ENCODE results near the gene PSMB7. TPM values are rescaled to one million over a fixed set of nuclear protein-coding genes. Genes with fewer than 3 reads are reported as not detected.

PSMB7 gene
- total RNA-seq, 1 experiment from 2014 or later: 187 TPM

DNA sequence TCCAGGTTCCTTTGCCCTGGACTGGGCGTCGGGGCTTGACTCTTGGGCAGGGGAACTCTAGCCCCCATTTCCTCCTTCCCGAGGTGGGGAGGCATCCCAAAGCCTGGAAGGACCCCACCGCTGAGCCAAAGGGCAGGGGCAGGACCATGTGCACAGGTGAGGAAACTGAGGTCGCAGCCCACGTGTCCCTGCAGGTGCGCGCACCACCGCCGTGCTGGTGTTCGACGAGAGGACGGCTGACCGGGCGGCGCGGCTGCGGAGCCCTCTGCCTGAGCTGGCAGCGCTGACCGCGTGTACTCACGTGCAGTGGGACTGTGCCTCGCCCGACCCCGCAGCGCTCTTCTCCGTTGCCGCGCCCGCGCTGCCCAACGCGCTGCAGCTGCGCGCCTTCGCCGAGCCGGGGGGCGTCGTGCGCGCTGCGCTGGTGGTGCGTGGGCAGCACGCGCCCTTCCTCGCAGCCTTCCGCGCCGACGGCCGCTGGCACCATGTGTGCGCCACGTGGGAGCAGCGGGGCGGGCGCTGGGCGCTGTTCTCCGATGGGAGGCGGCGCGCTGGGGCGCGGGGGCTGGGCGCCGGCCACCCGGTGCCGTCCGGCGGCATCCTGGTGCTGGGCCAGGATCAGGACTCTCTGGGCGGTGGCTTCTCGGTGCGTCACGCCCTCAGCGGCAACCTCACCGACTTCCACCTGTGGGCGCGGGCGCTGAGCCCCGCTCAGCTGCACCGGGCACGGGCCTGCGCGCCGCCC is 37.8 kb upstream of the PSMB7 start (continued):
- TF ChIP-seq ZNF138 (CRISPR knock-in tag; conservative IDR thresholded peaks at IDR 0.05) (no peak), NFE2L1 (CRISPR knock-in tag; IDR thresholded peaks at IDR 0.05) (peak; percentile 72; the same call in 1 of the 2 replicates), ELF4 (CRISPR knock-in tag; IDR thresholded peaks at IDR 0.05; ENCODE audit: low read depth) (0 out of 2 replicates have a peak, but pooled peaks have one; percentile 84), TEAD4 (CRISPR knock-in tag; IDR thresholded peaks at IDR 0.05) (peak; percentile 70; the same call in 1 of the 2 replicates), KAT7 (CRISPR knock-in tag; IDR thresholded peaks at IDR 0.05; ENCODE audit: borderline replicate concordance) (peak; percentile 85; the same call in 1 of the 2 replicates), ETV6 (CRISPR knock-in tag; IDR thresholded peaks at IDR 0.05) (no peak), NR1H2 (CRISPR knock-in tag; IDR thresholded peaks at IDR 0.05) (no peak), NFYB (CRISPR knock-in tag; conservative IDR thresholded peaks at IDR 0.05; ENCODE audit: low read depth) (peak; percentile 50), JAZF1 (CRISPR knock-in tag; IDR thresholded peaks at IDR 0.05) (no peak), ZNF263 (CRISPR knock-in tag; IDR thresholded peaks at IDR 0.05; ENCODE audit: low read depth) (peak; percentile 48; the same call in 1 of the 2 replicates), EMX1 (CRISPR knock-in tag; IDR thresholded peaks at IDR 0.05) (no peak)
- TF ChIP-seq, protein P1, sequence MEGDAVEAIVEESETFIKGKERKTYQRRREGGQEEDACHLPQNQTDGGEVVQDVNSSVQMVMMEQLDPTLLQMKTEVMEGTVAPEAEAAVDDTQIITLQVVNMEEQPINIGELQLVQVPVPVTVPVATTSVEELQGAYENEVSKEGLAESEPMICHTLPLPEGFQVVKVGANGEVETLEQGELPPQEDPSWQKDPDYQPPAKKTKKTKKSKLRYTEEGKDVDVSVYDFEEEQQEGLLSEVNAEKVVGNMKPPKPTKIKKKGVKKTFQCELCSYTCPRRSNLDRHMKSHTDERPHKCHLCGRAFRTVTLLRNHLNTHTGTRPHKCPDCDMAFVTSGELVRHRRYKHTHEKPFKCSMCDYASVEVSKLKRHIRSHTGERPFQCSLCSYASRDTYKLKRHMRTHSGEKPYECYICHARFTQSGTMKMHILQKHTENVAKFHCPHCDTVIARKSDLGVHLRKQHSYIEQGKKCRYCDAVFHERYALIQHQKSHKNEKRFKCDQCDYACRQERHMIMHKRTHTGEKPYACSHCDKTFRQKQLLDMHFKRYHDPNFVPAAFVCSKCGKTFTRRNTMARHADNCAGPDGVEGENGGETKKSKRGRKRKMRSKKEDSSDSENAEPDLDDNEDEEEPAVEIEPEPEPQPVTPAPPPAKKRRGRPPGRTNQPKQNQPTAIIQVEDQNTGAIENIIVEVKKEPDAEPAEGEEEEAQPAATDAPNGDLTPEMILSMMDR (IDR thresholded peaks at IDR 0.05): no peak
- TF ChIP-seq, protein P2, sequence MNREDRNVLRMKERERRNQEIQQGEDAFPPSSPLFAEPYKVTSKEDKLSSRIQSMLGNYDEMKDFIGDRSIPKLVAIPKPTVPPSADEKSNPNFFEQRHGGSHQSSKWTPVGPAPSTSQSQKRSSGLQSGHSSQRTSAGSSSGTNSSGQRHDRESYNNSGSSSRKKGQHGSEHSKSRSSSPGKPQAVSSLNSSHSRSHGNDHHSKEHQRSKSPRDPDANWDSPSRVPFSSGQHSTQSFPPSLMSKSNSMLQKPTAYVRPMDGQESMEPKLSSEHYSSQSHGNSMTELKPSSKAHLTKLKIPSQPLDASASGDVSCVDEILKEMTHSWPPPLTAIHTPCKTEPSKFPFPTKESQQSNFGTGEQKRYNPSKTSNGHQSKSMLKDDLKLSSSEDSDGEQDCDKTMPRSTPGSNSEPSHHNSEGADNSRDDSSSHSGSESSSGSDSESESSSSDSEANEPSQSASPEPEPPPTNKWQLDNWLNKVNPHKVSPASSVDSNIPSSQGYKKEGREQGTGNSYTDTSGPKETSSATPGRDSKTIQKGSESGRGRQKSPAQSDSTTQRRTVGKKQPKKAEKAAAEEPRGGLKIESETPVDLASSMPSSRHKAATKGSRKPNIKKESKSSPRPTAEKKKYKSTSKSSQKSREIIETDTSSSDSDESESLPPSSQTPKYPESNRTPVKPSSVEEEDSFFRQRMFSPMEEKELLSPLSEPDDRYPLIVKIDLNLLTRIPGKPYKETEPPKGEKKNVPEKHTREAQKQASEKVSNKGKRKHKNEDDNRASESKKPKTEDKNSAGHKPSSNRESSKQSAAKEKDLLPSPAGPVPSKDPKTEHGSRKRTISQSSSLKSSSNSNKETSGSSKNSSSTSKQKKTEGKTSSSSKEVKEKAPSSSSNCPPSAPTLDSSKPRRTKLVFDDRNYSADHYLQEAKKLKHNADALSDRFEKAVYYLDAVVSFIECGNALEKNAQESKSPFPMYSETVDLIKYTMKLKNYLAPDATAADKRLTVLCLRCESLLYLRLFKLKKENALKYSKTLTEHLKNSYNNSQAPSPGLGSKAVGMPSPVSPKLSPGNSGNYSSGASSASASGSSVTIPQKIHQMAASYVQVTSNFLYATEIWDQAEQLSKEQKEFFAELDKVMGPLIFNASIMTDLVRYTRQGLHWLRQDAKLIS (CRISPR knock-in tag; IDR thresholded peaks at IDR 0.05; ENCODE audit: borderline replicate concordance): no peak
- TF ChIP-seq, protein P3, sequence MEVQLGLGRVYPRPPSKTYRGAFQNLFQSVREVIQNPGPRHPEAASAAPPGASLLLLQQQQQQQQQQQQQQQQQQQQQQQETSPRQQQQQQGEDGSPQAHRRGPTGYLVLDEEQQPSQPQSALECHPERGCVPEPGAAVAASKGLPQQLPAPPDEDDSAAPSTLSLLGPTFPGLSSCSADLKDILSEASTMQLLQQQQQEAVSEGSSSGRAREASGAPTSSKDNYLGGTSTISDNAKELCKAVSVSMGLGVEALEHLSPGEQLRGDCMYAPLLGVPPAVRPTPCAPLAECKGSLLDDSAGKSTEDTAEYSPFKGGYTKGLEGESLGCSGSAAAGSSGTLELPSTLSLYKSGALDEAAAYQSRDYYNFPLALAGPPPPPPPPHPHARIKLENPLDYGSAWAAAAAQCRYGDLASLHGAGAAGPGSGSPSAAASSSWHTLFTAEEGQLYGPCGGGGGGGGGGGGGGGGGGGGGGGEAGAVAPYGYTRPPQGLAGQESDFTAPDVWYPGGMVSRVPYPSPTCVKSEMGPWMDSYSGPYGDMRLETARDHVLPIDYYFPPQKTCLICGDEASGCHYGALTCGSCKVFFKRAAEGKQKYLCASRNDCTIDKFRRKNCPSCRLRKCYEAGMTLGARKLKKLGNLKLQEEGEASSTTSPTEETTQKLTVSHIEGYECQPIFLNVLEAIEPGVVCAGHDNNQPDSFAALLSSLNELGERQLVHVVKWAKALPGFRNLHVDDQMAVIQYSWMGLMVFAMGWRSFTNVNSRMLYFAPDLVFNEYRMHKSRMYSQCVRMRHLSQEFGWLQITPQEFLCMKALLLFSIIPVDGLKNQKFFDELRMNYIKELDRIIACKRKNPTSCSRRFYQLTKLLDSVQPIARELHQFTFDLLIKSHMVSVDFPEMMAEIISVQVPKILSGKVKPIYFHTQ (CRISPR knock-in tag; IDR thresholded peaks at IDR 0.05): no peak
- TF ChIP-seq, protein P4, sequence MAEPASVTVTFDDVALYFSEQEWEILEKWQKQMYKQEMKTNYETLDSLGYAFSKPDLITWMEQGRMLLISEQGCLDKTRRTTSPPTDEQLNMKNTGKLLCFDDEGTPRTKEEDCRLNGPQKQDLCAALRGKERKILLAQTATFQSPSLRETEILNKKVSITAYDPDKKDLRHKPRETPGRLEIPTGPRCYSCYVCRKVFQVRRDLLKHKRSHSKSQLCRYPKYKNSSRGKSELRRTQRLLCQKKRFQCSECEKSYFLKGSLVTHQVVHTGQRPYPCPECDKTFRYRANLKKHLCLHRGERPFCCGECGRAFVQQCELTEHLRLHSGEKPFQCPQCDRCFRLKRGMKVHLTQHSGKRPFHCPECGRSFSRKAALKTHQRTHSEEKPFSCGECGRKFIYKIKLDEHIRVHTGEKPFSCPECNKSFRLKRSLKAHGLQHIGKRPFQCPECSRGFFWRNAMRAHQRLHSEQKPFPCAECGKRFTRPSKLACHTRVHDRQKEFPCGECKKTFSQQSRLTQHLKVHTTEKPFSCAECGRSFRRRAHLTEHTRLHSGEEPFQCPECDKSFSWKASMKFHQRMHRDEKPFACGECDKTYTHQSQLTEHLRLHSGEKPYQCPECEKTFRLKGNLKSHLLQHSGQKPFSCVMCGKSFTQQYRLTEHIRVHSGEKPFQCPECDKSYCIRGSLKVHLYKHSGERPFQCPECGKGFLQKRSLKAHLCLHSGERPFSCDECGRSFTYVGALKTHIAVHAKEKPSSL (CRISPR knock-in tag; conservative IDR thresholded peaks at IDR 0.05): no peak

DNA sequence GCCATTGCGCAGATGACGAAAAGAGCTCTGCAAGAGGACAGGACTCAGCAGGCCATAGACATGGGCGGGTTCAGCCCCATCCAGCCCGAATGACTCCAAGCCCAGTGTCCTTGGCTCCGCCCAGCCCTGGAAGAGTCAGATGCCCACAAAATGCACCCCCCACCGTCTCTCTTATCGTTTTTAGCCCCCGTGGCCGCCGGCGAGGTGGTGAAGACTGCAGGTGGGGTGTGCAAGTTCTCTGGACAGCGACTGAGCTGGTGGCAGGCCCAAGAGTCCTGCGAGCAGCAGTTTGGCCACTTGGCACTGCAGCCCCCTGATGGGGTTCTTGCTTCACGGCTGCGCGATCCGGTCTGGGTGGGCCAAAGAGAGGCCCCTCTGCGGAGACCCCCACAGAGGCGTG is 37.1 kb upstream of the PSMB7 start:
- no peak overlapping the region for H3K27ac Mint-ChIP-seq
- POLR2A ChIA-PET: no interaction called here
- H3K36me3 Mint-ChIP-seq: no peaks in the 10 kb centered on the region
- no peak for ATAC-seq
- peaks cover 38% of the 10 kb centered on the region for H3K27me3 Mint-ChIP-seq (ENCODE audit: low read depth)
- DNase-seq (ENCODE audit: low spot score): no peak
- CTCF ChIA-PET: interaction anchor here (0.8 to 2.1 kb wide), 2 partner anchors 22 to 33 kb away, joined by 4 to 9 read pairs; no protein-coding TSS in a partner anchor
- H3K4me1 Mint-ChIP-seq: peaks cover 26% of the 10 kb centered on the region
- H3K9me3 Mint-ChIP-seq: no peaks in the 10 kb centered on the region
- H3K4me3 Mint-ChIP-seq: peak overlapping the region; percentile 54
- TF ChIP-seq, protein P5, sequence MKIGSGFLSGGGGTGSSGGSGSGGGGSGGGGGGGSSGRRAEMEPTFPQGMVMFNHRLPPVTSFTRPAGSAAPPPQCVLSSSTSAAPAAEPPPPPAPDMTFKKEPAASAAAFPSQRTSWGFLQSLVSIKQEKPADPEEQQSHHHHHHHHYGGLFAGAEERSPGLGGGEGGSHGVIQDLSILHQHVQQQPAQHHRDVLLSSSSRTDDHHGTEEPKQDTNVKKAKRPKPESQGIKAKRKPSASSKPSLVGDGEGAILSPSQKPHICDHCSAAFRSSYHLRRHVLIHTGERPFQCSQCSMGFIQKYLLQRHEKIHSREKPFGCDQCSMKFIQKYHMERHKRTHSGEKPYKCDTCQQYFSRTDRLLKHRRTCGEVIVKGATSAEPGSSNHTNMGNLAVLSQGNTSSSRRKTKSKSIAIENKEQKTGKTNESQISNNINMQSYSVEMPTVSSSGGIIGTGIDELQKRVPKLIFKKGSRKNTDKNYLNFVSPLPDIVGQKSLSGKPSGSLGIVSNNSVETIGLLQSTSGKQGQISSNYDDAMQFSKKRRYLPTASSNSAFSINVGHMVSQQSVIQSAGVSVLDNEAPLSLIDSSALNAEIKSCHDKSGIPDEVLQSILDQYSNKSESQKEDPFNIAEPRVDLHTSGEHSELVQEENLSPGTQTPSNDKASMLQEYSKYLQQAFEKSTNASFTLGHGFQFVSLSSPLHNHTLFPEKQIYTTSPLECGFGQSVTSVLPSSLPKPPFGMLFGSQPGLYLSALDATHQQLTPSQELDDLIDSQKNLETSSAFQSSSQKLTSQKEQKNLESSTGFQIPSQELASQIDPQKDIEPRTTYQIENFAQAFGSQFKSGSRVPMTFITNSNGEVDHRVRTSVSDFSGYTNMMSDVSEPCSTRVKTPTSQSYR (CRISPR knock-in tag; IDR thresholded peaks at IDR 0.05): no peak
- no peak for TF ChIP-seq NFYB (CRISPR knock-in tag; conservative IDR thresholded peaks at IDR 0.05; ENCODE audit: low read depth)
- TF ChIP-seq, protein P6, sequence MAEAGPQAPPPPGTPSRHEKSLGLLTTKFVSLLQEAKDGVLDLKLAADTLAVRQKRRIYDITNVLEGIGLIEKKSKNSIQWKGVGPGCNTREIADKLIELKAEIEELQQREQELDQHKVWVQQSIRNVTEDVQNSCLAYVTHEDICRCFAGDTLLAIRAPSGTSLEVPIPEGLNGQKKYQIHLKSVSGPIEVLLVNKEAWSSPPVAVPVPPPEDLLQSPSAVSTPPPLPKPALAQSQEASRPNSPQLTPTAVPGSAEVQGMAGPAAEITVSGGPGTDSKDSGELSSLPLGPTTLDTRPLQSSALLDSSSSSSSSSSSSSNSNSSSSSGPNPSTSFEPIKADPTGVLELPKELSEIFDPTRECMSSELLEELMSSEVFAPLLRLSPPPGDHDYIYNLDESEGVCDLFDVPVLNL (CRISPR knock-in tag; IDR thresholded peaks at IDR 0.05; ENCODE audit: borderline replicate concordance, low read depth): no peak

Measured in WTC11 (cell line).